HK-2 (cell line): ENCODE measurements around the gene KLHL1.

Experiments
- DNase-seq: peaks from one replicate; pipeline ENCODE4 v3.0.0-alpha.2; 2018; ENCODE audit not compliant: unreplicated experiment

Gene KLHL1

GRCh38 chr13:69681722-69682121 is 426.5 kb downstream of the KLHL1 start:
- DNase-seq = no peak

- DNase-seq = no peak
These were observed 430.9 kb downstream of the KLHL1 start for GRCh38 chr13:69677343-69677742.

- DNase-seq = no peak
These were observed 432.0 kb downstream of the KLHL1 start for GRCh38 chr13:69676286-69676685.

- DNase-seq = no peak
These were observed 448.1 kb downstream of the KLHL1 start for GRCh38 chr13:69660155-69660554.

GRCh38 chr13:69657676-69658075 is 450.6 kb downstream of the KLHL1 start:
- DNase-seq = no peak

- DNase-seq = no peak
These were observed 453.9 kb downstream of the KLHL1 start for GRCh38 chr13:69654392-69654791.
